Neural progenitor cell (in vitro differentiated cells): ENCODE measurements around the gene RRBP1. TPM values are rescaled to one million over a fixed set of nuclear protein-coding genes. Genes with fewer than 3 reads are reported as not detected.

Experiments
- DNase-seq: peaks from one replicate; pipeline ENCODE4 v3.0.0-alpha.2; 2016; ENCODE audit warnings: low spot score
- H2AFZ ChIP-seq: fragments of 200-600 bp; sonication (generic); replicated peaks from 2 replicates; pipeline ENCODE4 v1.6.1; 2016; ENCODE audit warnings: antibody characterized with exemption
- H3F3A ChIP-seq: fragments of 200-600 bp; sonication (generic); 2 replicates; pipeline ENCODE4 v1.6.1; 2016; ENCODE audit warnings: antibody characterized with exemption, low read depth
- H3K27ac ChIP-seq: fragments of 200-600 bp; sonication (generic); 2 replicates; pipeline ENCODE4 v1.5.1; 2016; ENCODE audit warnings: mild to moderate bottlenecking
- H3K27me3 ChIP-seq: fragments of 200-600 bp; sonication (generic); 2 replicates; pipeline ENCODE4 v1.6.1; 2016; ENCODE audit warnings: mild to moderate bottlenecking, moderate library complexity
- H3K36me3 ChIP-seq: fragments of 200-600 bp; sonication (generic); 2 replicates; pipeline ENCODE4 v1.5.1; 2016
- H3K4me1 ChIP-seq: fragments of 200-600 bp; sonication (generic); 2 replicates; pipeline ENCODE4 v1.6.1; 2016; ENCODE audit warnings: mixed run types
- H3K4me2 ChIP-seq: fragments of 200-600 bp; sonication (generic); 2 replicates; pipeline ENCODE4 v1.6.1; 2016
- H3K4me3 ChIP-seq: fragments of 200-600 bp; sonication (generic); 2 replicates; pipeline ENCODE4 v1.5.1; 2016
- H3K79me2 ChIP-seq: fragments of 200-600 bp; sonication (generic); 2 replicates; pipeline ENCODE4 v1.6.1; 2016; ENCODE audit warnings: low read depth
- H3K9ac ChIP-seq: fragments of 200-600 bp; sonication (generic); 2 replicates; pipeline ENCODE4 v1.6.1; 2016
- H3K9me3 ChIP-seq: fragments of 200-600 bp; sonication (generic); 2 replicates; pipeline ENCODE4 v1.5.1; 2016; ENCODE audit warnings: low read depth
- H4K20me1 ChIP-seq: fragments of 200-600 bp; sonication (generic); 2 replicates; pipeline ENCODE4 v1.6.1; 2016; ENCODE audit warnings: low read depth
- H3K27ac Mint-ChIP-seq: 3 replicates; pipeline ENCODE4 v1.8.0; 2021; ENCODE audit warnings: mixed read lengths
- H3K27me3 Mint-ChIP-seq: 2 replicates; pipeline ENCODE4 v1.8.0; 2022; ENCODE audit warnings: low read depth, mild to moderate bottlenecking, inconsistent platforms, moderate library complexity, mixed read lengths; ENCODE audit not compliant: insufficient read depth
- H3K36me3 Mint-ChIP-seq: 3 replicates; pipeline ENCODE4 v1.8.0; 2021; ENCODE audit warnings: mixed read lengths
- H3K4me1 Mint-ChIP-seq: 3 replicates; pipeline ENCODE4 v1.8.0; 2021; ENCODE audit warnings: mixed read lengths
- H3K4me3 Mint-ChIP-seq: 3 replicates; pipeline ENCODE4 v1.8.0; 2021; ENCODE audit warnings: mild to moderate bottlenecking, moderate library complexity, mixed read lengths
- H3K9me3 Mint-ChIP-seq: 3 replicates; pipeline ENCODE4 v1.8.0; 2020; ENCODE audit warnings: mixed read lengths
- EZH2 ChIP-seq: fragments of 200-600 bp; sonication (generic); IDR thresholded peaks from 2 replicates; pipeline ENCODE4 v1.6.1; 2017; ENCODE audit warnings: antibody characterized with exemption, mild to moderate bottlenecking, moderate library complexity
- EZH2phosphoT487 ChIP-seq: fragments of 200-600 bp; sonication (generic); IDR thresholded peaks from 2 replicates; pipeline ENCODE4 v1.6.1; 2017; ENCODE audit warnings: antibody characterized with exemption
- total RNA-seq: library from RNA; depleted of rRNA; stranded (reverse); fragments of >200 nt; gene quantifications from 2 replicates; pipeline ENCODE4 v1.2.3, GENCODE V29; 2015; ENCODE audit warnings: low replicate concordance
- TF ChIP-seq, protein P1 (sequence below): fragments of 200-600 bp; sonication (generic); IDR thresholded peaks from 2 replicates; pipeline ENCODE4 v1.5.1; 2017; ENCODE audit warnings: antibody characterized with exemption, mild to moderate bottlenecking

RRBP1 gene
- total RNA-seq, 1 donor from 2014 or later = 18.2 TPM

GRCh38 chr20:17625246-17626051 is 56.6 kb downstream of the RRBP1 start:
- peaks cover 8% of the 10 kb centered on the region for H3K27me3 Mint-ChIP-seq
- H3K4me1 ChIP-seq = no peaks in the 10 kb centered on the region
- peaks cover 5% of the 10 kb centered on the region for H3K4me1 Mint-ChIP-seq
- H3K36me3 Mint-ChIP-seq = peaks cover 11% of the 10 kb centered on the region
- H3K4me3 Mint-ChIP-seq = no peak overlapping the region
- H3K27ac Mint-ChIP-seq = no peak overlapping the region
- no peak overlapping the region for H2AFZ ChIP-seq
- peaks cover 5% of the 10 kb centered on the region for H4K20me1 ChIP-seq
- no peak overlapping the region for H3K27ac ChIP-seq
- H3K36me3 ChIP-seq = no peaks in the 10 kb centered on the region
- H3K4me3 ChIP-seq = no peak overlapping the region
- no peaks in the 10 kb centered on the region for H3K9me3 Mint-ChIP-seq
- H3K9me3 ChIP-seq = no peaks in the 10 kb centered on the region
- H3K79me2 ChIP-seq = no peaks in the 10 kb centered on the region
- no peak overlapping the region for H3K9ac ChIP-seq
- no peaks in the 10 kb centered on the region for H3F3A ChIP-seq
- no peak overlapping the region for H3K4me2 ChIP-seq
- no peak for TF ChIP-seq EZH2
- no peak for TF ChIP-seq EZH2phosphoT487
- TF ChIP-seq, protein P1, sequence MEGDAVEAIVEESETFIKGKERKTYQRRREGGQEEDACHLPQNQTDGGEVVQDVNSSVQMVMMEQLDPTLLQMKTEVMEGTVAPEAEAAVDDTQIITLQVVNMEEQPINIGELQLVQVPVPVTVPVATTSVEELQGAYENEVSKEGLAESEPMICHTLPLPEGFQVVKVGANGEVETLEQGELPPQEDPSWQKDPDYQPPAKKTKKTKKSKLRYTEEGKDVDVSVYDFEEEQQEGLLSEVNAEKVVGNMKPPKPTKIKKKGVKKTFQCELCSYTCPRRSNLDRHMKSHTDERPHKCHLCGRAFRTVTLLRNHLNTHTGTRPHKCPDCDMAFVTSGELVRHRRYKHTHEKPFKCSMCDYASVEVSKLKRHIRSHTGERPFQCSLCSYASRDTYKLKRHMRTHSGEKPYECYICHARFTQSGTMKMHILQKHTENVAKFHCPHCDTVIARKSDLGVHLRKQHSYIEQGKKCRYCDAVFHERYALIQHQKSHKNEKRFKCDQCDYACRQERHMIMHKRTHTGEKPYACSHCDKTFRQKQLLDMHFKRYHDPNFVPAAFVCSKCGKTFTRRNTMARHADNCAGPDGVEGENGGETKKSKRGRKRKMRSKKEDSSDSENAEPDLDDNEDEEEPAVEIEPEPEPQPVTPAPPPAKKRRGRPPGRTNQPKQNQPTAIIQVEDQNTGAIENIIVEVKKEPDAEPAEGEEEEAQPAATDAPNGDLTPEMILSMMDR = no peak
- no peak for DNase-seq
- no peaks in the 10 kb centered on the region for H3K27me3 ChIP-seq

- no peak overlapping the region for H3K27ac ChIP-seq
- no peaks in the 10 kb centered on the region for H3K79me2 ChIP-seq
- H3K4me3 Mint-ChIP-seq = no peak overlapping the region
- H3K27ac Mint-ChIP-seq = peak overlapping the region; percentile 37
- H3K9me3 Mint-ChIP-seq = no peaks in the 10 kb centered on the region
- no peaks in the 10 kb centered on the region for H3K4me1 ChIP-seq
- H3K9me3 ChIP-seq = no peaks in the 10 kb centered on the region
- H3K36me3 Mint-ChIP-seq = peaks cover 11% of the 10 kb centered on the region
- H3K4me2 ChIP-seq = no peak overlapping the region
- no peak overlapping the region for H3K9ac ChIP-seq
- H3K27me3 Mint-ChIP-seq = peaks cover 5% of the 10 kb centered on the region
- H3F3A ChIP-seq = no peaks in the 10 kb centered on the region
- no peaks in the 10 kb centered on the region for H3K36me3 ChIP-seq
- H2AFZ ChIP-seq = no peak overlapping the region
- no peak for DNase-seq
- H4K20me1 ChIP-seq = peaks cover 5% of the 10 kb centered on the region
- H3K27me3 ChIP-seq = no peaks in the 10 kb centered on the region
- peaks cover 5% of the 10 kb centered on the region for H3K4me1 Mint-ChIP-seq
- TF ChIP-seq EZH2phosphoT487 (no peak), EZH2 (no peak)
- TF ChIP-seq, protein P1 = no peak
- no peak overlapping the region for H3K4me3 ChIP-seq
Observed at GRCh38 chr20:17624551-17625245, 57.3 kb downstream of the RRBP1 start.

GRCh38 chr20:17624070-17624469 is 58.0 kb downstream of the RRBP1 start:
- H3K27ac ChIP-seq = no peak overlapping the region
- H3K4me2 ChIP-seq = no peak overlapping the region
- H4K20me1 ChIP-seq = peaks cover 5% of the 10 kb centered on the region
- H3K36me3 Mint-ChIP-seq = peaks cover 11% of the 10 kb centered on the region
- no peaks in the 10 kb centered on the region for H3K9me3 ChIP-seq
- no peaks in the 10 kb centered on the region for H3K4me1 ChIP-seq
- no peaks in the 10 kb centered on the region for H3K79me2 ChIP-seq
- DNase-seq = no peak
- no peaks in the 10 kb centered on the region for H3K9me3 Mint-ChIP-seq
- H3F3A ChIP-seq = no peaks in the 10 kb centered on the region
- H3K27ac Mint-ChIP-seq = peak overlapping the region; percentile 37
- TF ChIP-seq, protein P1 = no peak
- TF ChIP-seq EZH2 (no peak), EZH2phosphoT487 (no peak)
- no peak overlapping the region for H2AFZ ChIP-seq
- H3K27me3 Mint-ChIP-seq = peaks cover 3% of the 10 kb centered on the region
- no peak overlapping the region for H3K4me3 ChIP-seq
- H3K4me3 Mint-ChIP-seq = no peak overlapping the region
- peaks cover 5% of the 10 kb centered on the region for H3K4me1 Mint-ChIP-seq
- H3K27me3 ChIP-seq = no peaks in the 10 kb centered on the region
- H3K9ac ChIP-seq = no peak overlapping the region
- no peaks in the 10 kb centered on the region for H3K36me3 ChIP-seq
